Skeletal muscle tissue (tissue), 4 donors: Measurements from ENCODE around the gene PLEKHM2. TPM values are rescaled to one million over a fixed set of nuclear protein-coding genes. Genes with fewer than 3 reads are reported as not detected.

Experiments used
- H3K27ac ChIP-seq: one replicate; pipeline ENCODE4 v1.7.0; 2013; ENCODE audit warnings: mild to moderate bottlenecking, low read depth, low read length, inconsistent platforms
- H3K27me3 ChIP-seq, 3 donors: one replicate each; pipeline ENCODE4 v1.7.0; 2013; ENCODE audit warnings: low read length in 3 of 3; ENCODE audit not compliant: control insufficient read depth in 3 of 3, insufficient read depth in 3 of 3
- H3K36me3 ChIP-seq, 3 donors: one replicate each; pipeline ENCODE4 v1.7.0; 2013; ENCODE audit warnings: low read length in 3 of 3; ENCODE audit not compliant: control insufficient read depth in 3 of 3, insufficient read depth in 3 of 3
- H3K4me1 ChIP-seq, 3 donors: one replicate each; pipeline ENCODE4 v1.7.0; 2013; ENCODE audit warnings: low read length in 3 of 3, mild to moderate bottlenecking in 3 of 3; ENCODE audit not compliant: control insufficient read depth in 3 of 3, insufficient read depth in 3 of 3
- H3K4me3 ChIP-seq, 3 donors: one replicate each; pipeline ENCODE4 v1.7.0; 2013; ENCODE audit warnings: low read length in 3 of 3
- H3K9ac ChIP-seq, 3 donors: one replicate each; pipeline ENCODE4 v1.7.0; 2013; ENCODE audit warnings: low read length in 3 of 3, mild to moderate bottlenecking in 3 of 3, moderate library complexity in 2 of 3, low read depth in 1 of 3
- H3K9me3 ChIP-seq, 3 donors: one replicate each; pipeline ENCODE4 v1.7.0; 2013; ENCODE audit warnings: low read length in 3 of 3; ENCODE audit not compliant: control insufficient read depth in 3 of 3
- total RNA-seq: library from RNA; depleted of rRNA; stranded (reverse); fragments of >200 nt; gene quantifications from one replicate; pipeline ENCODE4 v1.2.3, GENCODE V29; 2014
- donor health status: Osteomylitis.

Gene PLEKHM2
- total RNA-seq, 1 donor from 2014 or later, result 36.0 TPM

DNA sequence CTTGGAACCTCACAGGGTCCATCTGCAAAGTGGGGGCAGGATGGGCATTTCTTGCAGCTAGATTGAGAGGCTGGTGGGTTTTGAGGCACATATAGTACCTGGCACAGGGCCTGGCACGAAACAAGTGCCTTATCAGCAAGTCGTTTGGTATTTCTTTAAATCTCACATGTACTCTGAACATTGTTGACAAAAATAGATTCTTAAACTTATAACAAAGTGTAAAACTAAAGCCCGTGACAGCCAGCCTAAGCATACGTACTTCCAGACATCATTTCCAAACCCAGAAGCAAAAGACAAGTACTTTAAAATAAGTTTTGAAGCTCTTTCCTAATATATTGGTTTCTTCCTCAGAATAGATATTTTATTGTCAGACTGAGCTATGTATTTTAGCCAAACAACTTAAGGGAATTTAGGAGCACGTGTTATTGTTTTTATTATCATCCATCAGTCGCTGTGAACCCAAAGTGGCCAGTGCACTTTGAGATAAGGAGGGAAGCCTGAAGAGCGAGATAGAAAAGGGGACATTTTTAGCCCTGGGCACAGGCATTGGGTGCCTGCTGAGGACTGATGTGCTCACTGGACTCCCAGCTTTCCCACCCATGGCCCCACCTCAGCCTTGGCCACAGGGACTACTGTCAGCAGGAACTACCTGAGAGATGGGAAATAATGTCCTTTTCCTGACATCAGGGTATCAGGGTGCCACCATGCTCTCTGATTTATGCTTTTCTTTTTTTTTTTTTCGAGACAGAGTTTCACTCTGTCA is 77.4 kb downstream of the PLEKHM2 start:
- peaks cover 0 to 34% (median 18%) of the 10 kb centered on the region in 3 donors for H3K27me3 ChIP-seq
- H3K4me3 ChIP-seq, result no peak overlapping the region
- H3K9me3 ChIP-seq, result no peaks in the 10 kb centered on the region
- H3K27ac ChIP-seq, result peak overlapping the region; percentile 69
- peak overlapping the region in 1 of 3 donors; percentile 23 for H3K9ac ChIP-seq
- H3K4me1 ChIP-seq, result peaks cover 13 to 21% (median 15%) of the 10 kb centered on the region in 3 donors
- peaks cover 0 to 2% (median 0%) of the 10 kb centered on the region in 3 donors for H3K36me3 ChIP-seq

DNA sequence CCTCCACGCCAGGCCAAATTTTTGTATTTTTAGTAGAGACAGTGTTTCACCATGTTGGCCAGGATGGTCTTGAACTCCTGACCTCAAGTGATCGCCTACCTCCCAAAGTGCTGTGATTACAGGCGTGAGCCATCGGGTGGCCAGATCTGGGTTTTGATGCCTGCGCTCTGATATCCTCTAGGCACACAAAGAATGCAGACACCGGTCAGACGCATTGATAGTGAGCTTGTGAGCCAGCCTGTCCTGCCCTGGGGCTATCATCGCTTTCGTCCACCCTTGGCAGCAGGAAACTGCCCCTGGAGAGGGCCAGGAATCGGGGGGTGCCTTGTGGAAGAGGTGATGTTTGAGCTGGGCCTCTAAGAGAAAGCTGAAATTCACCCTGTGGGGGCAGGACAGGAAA is 78.4 kb downstream of the PLEKHM2 start:
- Histone ChIP-seq H3K27ac (no peak overlapping the region), H3K9me3 (no peaks in the 10 kb centered on the region), H3K36me3 (peaks cover 0 to 2% (median 0%) of the 10 kb centered on the region in 3 donors), H3K4me1 (peaks cover 9 to 12% (median 11%) of the 10 kb centered on the region in 3 donors), H3K4me3 (no peak overlapping the region), H3K9ac (no peak overlapping the region), H3K27me3 (peaks cover 0 to 24% (median 18%) of the 10 kb centered on the region in 3 donors)

DNA sequence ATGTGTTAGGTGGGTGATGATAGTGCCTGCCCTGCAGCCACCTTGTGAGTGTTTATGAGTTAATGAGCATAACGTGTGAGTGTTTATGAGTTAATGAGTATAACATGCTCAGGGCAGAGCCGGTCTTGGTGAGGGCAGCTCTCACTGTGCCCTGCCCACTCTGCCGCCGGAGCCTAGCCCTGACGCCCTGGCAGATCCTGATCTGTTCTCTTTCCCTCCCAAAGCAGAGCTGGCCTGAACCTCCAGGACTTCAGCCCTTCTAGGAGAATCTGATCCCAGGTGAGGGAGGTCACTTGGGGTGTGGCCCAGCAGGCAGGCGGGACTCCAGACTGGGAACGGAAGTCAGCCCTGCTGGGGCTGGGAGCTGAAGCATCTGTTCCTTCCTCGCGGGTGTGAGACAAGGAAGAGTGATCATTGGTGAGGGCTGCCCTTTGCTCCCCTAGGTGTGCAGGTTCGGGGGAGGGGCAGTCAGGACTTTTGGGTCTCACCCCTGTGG is 80.2 kb downstream of the PLEKHM2 start:
- Histone ChIP-seq H3K4me1 (peaks cover 4 to 8% (median 6%) of the 10 kb centered on the region in 3 donors), H3K4me3 (no peak overlapping the region), H3K9ac (no peak overlapping the region), H3K36me3 (peaks cover 0 to 4% (median 0%) of the 10 kb centered on the region in 3 donors), H3K9me3 (no peaks in the 10 kb centered on the region), H3K27ac (no peak overlapping the region), H3K27me3 (peaks cover 0 to 15% (median 11%) of the 10 kb centered on the region in 3 donors)

DNA sequence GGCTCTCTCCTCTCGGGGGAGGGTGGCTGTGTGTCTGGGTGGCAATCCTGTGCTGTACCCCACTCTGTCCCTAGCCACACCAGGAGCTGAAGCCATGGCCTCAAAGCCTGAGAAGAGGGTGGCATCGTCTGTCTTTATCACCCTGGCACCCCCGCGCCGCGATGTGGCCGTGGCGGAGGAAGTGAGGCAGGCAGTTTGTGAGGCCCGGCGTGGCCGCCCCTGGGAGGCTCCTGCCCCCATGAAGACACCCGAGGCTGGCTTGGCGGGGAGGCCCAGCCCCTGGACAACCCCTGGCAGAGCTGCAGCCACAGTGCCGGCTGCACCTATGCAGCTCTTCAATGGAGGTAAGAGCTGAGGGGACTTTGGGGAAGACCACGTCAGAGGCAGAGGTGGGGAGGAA is 80.8 kb downstream of the PLEKHM2 start:
- Histone ChIP-seq H3K27ac (no peak overlapping the region), H3K27me3 (peaks cover 0 to 15% (median 8%) of the 10 kb centered on the region in 3 donors), H3K4me3 (no peak overlapping the region), H3K9ac (no peak overlapping the region), H3K36me3 (peaks cover 0 to 4% (median 0%) of the 10 kb centered on the region in 3 donors), H3K9me3 (no peaks in the 10 kb centered on the region), H3K4me1 (peaks cover 3 to 8% (median 4%) of the 10 kb centered on the region in 3 donors)

DNA sequence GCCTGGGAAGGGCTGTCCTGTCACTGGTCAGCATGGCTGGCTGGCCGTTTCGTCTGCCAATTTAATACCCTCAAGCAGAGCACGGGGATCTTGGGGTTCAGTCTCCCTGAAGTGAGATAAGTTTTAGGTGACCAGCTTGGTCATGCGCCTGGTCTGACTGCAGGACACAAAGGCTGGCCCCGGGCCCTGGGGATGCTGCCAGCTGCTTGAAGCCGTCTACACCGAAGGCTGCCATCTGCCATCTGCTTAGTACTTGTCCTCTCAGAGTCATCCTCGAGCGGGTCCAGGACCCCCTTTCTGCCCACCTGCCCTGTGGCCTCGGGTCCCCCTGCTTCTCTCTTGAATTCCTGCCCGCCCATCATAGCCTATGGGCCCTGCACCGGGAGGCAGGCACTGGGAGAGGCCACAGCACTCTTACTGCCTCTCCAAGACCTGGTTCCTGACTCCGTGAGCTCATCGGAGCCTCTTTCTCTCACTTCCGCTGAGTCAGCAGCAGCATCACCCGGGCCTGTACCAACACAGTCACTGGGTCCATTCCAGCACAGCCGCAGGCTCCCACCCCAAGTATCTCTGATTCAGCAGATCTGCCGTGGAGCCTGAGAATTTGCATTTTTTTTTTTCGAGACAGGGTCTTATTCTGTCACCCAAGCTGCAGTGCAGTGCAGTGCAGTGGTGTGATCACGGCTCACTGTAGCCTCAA is 81.5 kb downstream of the PLEKHM2 start:
- Histone ChIP-seq H3K9me3 (no peaks in the 10 kb centered on the region), H3K4me1 (peaks cover 2 to 7% (median 2%) of the 10 kb centered on the region in 3 donors), H3K27ac (no peak overlapping the region), H3K27me3 (peaks cover 0 to 13% (median 6%) of the 10 kb centered on the region in 3 donors), H3K4me3 (no peak overlapping the region), H3K36me3 (peaks cover 0 to 4% (median 0%) of the 10 kb centered on the region in 3 donors), H3K9ac (no peak overlapping the region)

DNA sequence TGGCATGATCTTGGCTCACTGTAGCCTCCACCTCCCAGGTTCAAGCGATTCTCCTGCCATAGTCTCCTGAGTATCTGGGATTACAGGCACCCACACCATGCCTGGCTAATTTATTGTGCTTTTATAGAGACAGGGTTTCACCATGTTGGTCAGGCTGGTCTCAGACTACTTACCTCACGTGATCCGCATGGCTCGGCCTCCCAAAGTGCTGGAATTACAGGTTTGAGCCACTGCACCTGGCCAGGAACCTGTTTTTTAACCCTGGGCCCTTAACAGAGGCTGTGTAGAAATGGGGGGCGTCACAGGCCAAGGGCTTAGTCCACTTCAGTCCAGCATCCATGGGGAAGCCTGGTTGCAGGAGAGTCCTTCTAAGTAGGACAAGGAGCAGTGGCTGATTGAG is 83.8 kb downstream of the PLEKHM2 start:
- no peak overlapping the region for H3K4me3 ChIP-seq
- H3K27me3 ChIP-seq, result no peaks in the 10 kb centered on the region
- peaks cover 0 to 8% (median 0%) of the 10 kb centered on the region in 3 donors for H3K36me3 ChIP-seq
- H3K9ac ChIP-seq, result no peak overlapping the region
- H3K4me1 ChIP-seq, result no peaks in the 10 kb centered on the region
- H3K27ac ChIP-seq, result no peak overlapping the region
- H3K9me3 ChIP-seq, result no peaks in the 10 kb centered on the region

DNA sequence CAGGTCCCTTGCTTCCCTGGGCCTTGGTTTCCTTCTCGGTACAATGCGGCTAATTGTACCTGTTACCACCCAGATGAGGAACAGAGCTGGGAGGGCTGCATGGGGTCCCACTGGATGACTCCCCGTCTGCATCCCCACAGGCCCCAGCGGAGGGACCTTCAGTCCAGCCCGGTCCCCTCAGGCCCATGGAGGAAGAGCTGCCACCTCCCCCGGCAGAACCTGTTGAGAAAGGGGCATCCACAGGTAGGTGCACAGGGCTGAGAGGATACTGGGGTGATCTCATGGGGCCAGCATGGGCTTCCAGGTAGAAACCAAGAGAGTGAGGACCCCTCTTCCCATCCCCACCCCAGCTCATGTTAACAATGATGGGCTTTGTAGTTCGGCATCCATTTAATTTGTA is 84.3 kb downstream of the PLEKHM2 start:
- Histone ChIP-seq H3K4me3 (no peak overlapping the region), H3K27ac (no peak overlapping the region), H3K9me3 (no peaks in the 10 kb centered on the region), H3K36me3 (peaks cover 0 to 8% (median 0%) of the 10 kb centered on the region in 3 donors), H3K27me3 (no peaks in the 10 kb centered on the region), H3K9ac (no peak overlapping the region), H3K4me1 (no peaks in the 10 kb centered on the region)

DNA sequence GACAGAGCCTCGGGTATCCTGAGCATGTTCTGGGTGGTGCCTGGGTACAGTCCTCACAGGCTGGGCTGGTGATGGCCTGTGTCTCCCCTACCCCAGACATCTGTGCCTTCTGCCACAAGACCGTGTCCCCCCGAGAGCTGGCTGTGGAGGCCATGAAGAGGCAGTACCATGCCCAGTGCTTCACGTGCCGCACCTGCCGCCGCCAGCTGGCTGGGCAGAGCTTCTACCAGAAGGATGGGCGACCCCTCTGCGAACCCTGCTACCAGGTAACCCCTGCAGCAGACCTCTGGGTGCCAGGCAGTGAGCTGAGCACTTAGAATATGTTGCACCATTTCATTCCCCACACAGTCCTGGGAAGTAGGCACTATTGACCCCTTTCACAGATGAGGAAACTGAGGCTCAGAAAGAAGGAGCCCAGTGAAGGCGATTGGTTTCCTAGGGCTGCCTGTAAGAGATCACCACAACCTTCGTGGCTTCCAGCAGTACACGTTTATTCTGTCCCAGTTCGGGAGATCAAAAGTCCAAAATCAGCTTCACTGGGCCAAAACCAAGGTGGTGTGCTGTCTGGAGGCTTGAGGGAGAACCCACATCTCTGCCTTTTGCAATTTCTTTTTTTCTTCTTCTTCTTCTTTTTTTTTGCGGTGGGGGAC is 86.3 kb downstream of the PLEKHM2 start:
- Histone ChIP-seq H3K9me3 (no peaks in the 10 kb centered on the region), H3K27me3 (no peaks in the 10 kb centered on the region), H3K36me3 (peaks cover 0 to 6% (median 0%) of the 10 kb centered on the region in 3 donors), H3K9ac (no peak overlapping the region), H3K4me3 (no peak overlapping the region), H3K27ac (no peak overlapping the region), H3K4me1 (no peaks in the 10 kb centered on the region)

DNA sequence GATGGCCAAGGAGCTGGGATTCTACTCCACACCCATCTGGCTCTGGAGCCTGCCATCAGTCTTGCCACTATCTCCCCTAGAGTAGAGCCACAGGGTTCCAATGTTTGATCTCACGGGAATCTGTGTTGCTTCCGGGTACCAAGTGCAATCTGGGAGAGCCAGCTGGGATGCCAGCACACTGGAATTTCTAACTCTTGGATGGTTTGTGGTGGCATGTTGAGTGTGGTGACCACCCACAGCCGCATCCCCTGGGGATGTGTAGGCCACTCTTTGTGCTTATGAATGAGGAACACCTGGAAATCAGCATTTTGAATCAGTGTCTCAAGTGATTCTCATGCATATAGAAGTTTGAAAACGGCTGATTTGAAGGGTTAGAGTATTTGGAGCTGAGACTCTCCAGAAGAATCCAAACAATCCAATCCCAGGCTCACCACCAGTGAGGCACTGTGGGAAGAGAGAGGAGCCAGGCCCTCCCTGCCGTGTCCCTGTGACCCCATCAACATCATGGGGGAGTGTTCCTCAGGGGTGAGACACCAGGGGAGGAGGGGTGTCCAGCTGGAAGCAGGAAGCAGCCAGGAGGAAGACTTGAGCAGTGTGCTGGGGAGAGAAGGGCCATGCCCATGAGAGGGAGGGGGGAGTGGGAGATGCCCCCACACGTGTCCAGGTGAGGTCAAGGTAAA is 87.9 kb downstream of the PLEKHM2 start:
- Histone ChIP-seq H3K9ac (no peak overlapping the region), H3K9me3 (no peaks in the 10 kb centered on the region), H3K27me3 (no peaks in the 10 kb centered on the region), H3K36me3 (peaks cover 0 to 6% (median 0%) of the 10 kb centered on the region in 3 donors), H3K27ac (no peak overlapping the region), H3K4me1 (no peaks in the 10 kb centered on the region), H3K4me3 (no peak overlapping the region)
